Nephron (organoid): ENCODE measurements around the gene AHCYL2.

Source experiments
- H3K27ac Mint-ChIP-seq, 3 experiments: 2 replicates each; pipeline ENCODE4 v1.8.0; 2020; ENCODE audit warnings: mixed read lengths in 3 of 3, mild to moderate bottlenecking in 2 of 3, moderate library complexity in 1 of 3
- H3K27me3 Mint-ChIP-seq: 2 replicates; pipeline ENCODE4 v1.8.0; 2021; ENCODE audit warnings: low read depth, mild to moderate bottlenecking, moderate library complexity, mixed read lengths
- H3K36me3 Mint-ChIP-seq: 2 replicates; pipeline ENCODE4 v1.8.0; 2020; ENCODE audit warnings: low read depth, mixed read lengths
- H3K4me1 Mint-ChIP-seq: 2 replicates; pipeline ENCODE4 v1.8.0; 2020; ENCODE audit warnings: mixed read lengths
- H3K4me3 Mint-ChIP-seq, 3 experiments: 2 replicates each; pipeline ENCODE4 v1.8.0; 2020; ENCODE audit warnings: mild to moderate bottlenecking in 3 of 3, mixed read lengths in 3 of 3, moderate library complexity in 2 of 3
- H3K9me3 Mint-ChIP-seq: 2 replicates; pipeline ENCODE4 v1.8.0; 2020; ENCODE audit warnings: mixed read lengths
- CTCF ChIP-seq, 3 experiments: fragments of 200-600 bp; sonication (generic); IDR thresholded peaks; one replicate each; pipeline ENCODE4 v1.5.0; 2021; ENCODE audit warnings: antibody characterized with exemption in 3 of 3; ENCODE audit not compliant: unreplicated experiment in 3 of 3

The AHCYL2 gene

GRCh38 chr7:129231666-129232065 is 6.8 kb downstream of the AHCYL2 start:
- H3K27me3 Mint-ChIP-seq: peaks cover 5% of the 10 kb centered on the region
- no peaks in the 10 kb centered on the region for H3K9me3 Mint-ChIP-seq
- H3K4me1 Mint-ChIP-seq: peaks cover 13% of the 10 kb centered on the region
- no peak for TF ChIP-seq CTCF (IDR thresholded peaks at IDR 0.05; ENCODE audit: unreplicated experiment in 3 of 3)
- H3K36me3 Mint-ChIP-seq: peaks cover 5% of the 10 kb centered on the region
- H3K4me3 Mint-ChIP-seq: no peak overlapping the region
- H3K27ac Mint-ChIP-seq: no peak overlapping the region

GRCh38 chr7:129238546-129238945 is 13.7 kb downstream of the AHCYL2 start:
- no peak overlapping the region for H3K27ac Mint-ChIP-seq
- no peaks in the 10 kb centered on the region for H3K4me1 Mint-ChIP-seq
- peaks cover 8% of the 10 kb centered on the region for H3K36me3 Mint-ChIP-seq
- H3K27me3 Mint-ChIP-seq: peaks cover 5% of the 10 kb centered on the region
- H3K9me3 Mint-ChIP-seq: no peaks in the 10 kb centered on the region
- no peak for TF ChIP-seq CTCF (IDR thresholded peaks at IDR 0.05; ENCODE audit: unreplicated experiment in 3 of 3)
- no peak overlapping the region for H3K4me3 Mint-ChIP-seq

GRCh38 chr7:129240119-129240820 is 15.4 kb downstream of the AHCYL2 start:
- H3K27me3 Mint-ChIP-seq: no peaks in the 10 kb centered on the region
- no peaks in the 10 kb centered on the region for H3K4me1 Mint-ChIP-seq
- peaks cover 3% of the 10 kb centered on the region for H3K9me3 Mint-ChIP-seq
- no peak for TF ChIP-seq CTCF (IDR thresholded peaks at IDR 0.05; ENCODE audit: unreplicated experiment in 3 of 3)
- peaks cover 10% of the 10 kb centered on the region for H3K36me3 Mint-ChIP-seq
- H3K27ac Mint-ChIP-seq: peak overlapping the region in 1 of 3 experiments; percentile 68
- no peak overlapping the region for H3K4me3 Mint-ChIP-seq

- no peak overlapping the region for H3K27ac Mint-ChIP-seq
- no peaks in the 10 kb centered on the region for H3K27me3 Mint-ChIP-seq
- no peaks in the 10 kb centered on the region for H3K4me1 Mint-ChIP-seq
- peaks cover 20% of the 10 kb centered on the region for H3K36me3 Mint-ChIP-seq
- peaks cover 10% of the 10 kb centered on the region for H3K9me3 Mint-ChIP-seq
- TF ChIP-seq CTCF (IDR thresholded peaks at IDR 0.05; ENCODE audit: unreplicated experiment in 3 of 3): no peak
- no peak overlapping the region for H3K4me3 Mint-ChIP-seq
These were observed 19.4 kb downstream of the AHCYL2 start for GRCh38 chr7:129244220-129244619.

- H3K36me3 Mint-ChIP-seq: peaks cover 22% of the 10 kb centered on the region
- no peaks in the 10 kb centered on the region for H3K27me3 Mint-ChIP-seq
- no peaks in the 10 kb centered on the region for H3K4me1 Mint-ChIP-seq
- H3K9me3 Mint-ChIP-seq: peaks cover 10% of the 10 kb centered on the region
- TF ChIP-seq CTCF (IDR thresholded peaks at IDR 0.05; ENCODE audit: unreplicated experiment in 3 of 3): no peak
- no peak overlapping the region for H3K27ac Mint-ChIP-seq
- H3K4me3 Mint-ChIP-seq: no peak overlapping the region
These were observed 20.7 kb downstream of the AHCYL2 start for GRCh38 chr7:129245533-129245932.

GRCh38 chr7:129247087-129247486 is 22.3 kb downstream of the AHCYL2 start:
- no peak overlapping the region for H3K27ac Mint-ChIP-seq

More at GRCh38 chr7:129247087-129247486, 22.3 kb downstream of the AHCYL2 start:
- H3K36me3 Mint-ChIP-seq: peaks cover 24% of the 10 kb centered on the region
- H3K27me3 Mint-ChIP-seq: no peaks in the 10 kb centered on the region
- H3K4me3 Mint-ChIP-seq: no peak overlapping the region
- TF ChIP-seq CTCF (IDR thresholded peaks at IDR 0.05; ENCODE audit: unreplicated experiment in 3 of 3): no peak
- peaks cover 4% of the 10 kb centered on the region for H3K4me1 Mint-ChIP-seq
- H3K9me3 Mint-ChIP-seq: peaks cover 10% of the 10 kb centered on the region
